Spinal cord (tissue), 10 donors: ENCODE results near the gene SLC25A18. TPM values are rescaled to one million over a fixed set of nuclear protein-coding genes. Genes with fewer than 3 reads are reported as not detected.
A peak's percentile ranks its signal among the peaks of the same experiment; 100 is the strongest.
"Not testable (repeated sequence)": the region's sequence is repeated elsewhere in the genome, so short reads cannot be mapped to it uniquely, and the experiment has no call there.

Source experiments
- DNase-seq, 6 donors: peaks; one replicate each; pipeline versions ENCODE4 v3.0.0 to v3.0.0-alpha.2; 2013 to 2015; ENCODE audit warnings: low spot score in 6 of 6, low read depth in 4 of 6
- H3K27ac ChIP-seq: one replicate; pipeline ENCODE4 v1.5.1; 2013; ENCODE audit warnings: low read depth, low read length, control low read depth
- H3K27me3 ChIP-seq: one replicate; pipeline ENCODE4 v1.6.1; 2013; ENCODE audit warnings: low read length; ENCODE audit not compliant: control insufficient read depth, insufficient read depth
- H3K36me3 ChIP-seq: one replicate; pipeline ENCODE4 v1.6.1; 2013; ENCODE audit warnings: low read length; ENCODE audit not compliant: control insufficient read depth, insufficient read depth
- H3K4me1 ChIP-seq: one replicate; pipeline ENCODE4 v1.6.1; 2013; ENCODE audit warnings: low read length; ENCODE audit not compliant: control insufficient read depth, insufficient read depth
- H3K4me3 ChIP-seq: one replicate; pipeline ENCODE4 v1.5.1; 2013; ENCODE audit warnings: low read depth, low read length, control low read depth
- H3K9me3 ChIP-seq: one replicate; pipeline ENCODE4 v1.6.1; 2013; ENCODE audit warnings: low read length; ENCODE audit not compliant: control insufficient read depth, insufficient read depth
- WGBS: methylation state at CpG from one replicate; pipeline ENCODE4 v1.1.5; 2013; ENCODE audit warnings: missing lambda C conversion rate; ENCODE audit not compliant: insufficient coverage; 5-methylcytosine and 5-hydroxymethylcytosine counted together
- long read RNA-seq, 4 donors: transcript quantifications; one replicate each; lab custom pipeline, GENCODE V29; 2026
- polyA plus RNA-seq, 2 donors: library from polyadenylated mRNA; unstranded; fragments of 120-200 nt; gene quantifications; one replicate each; pipeline ENCODE4 v1.2.1, GENCODE V29; 2013; ENCODE audit not compliant: insufficient read length in 2 of 2
- total RNA-seq, 2 donors: library from RNA; depleted of rRNA in 1 of 2; stranded (reverse); fragments of 120-200 nt in 1 of 2; fragments of >200 nt in 1 of 2; gene quantifications; one replicate each; pipeline versions ENCODE4 v1.2.3 to v1.2.4, GENCODE V29; 2013 to 2014
- donor health status: healthy.

Gene SLC25A18
- 10 to 100 TPM; 13.1 to 14.0 TPM for total RNA-seq
- polyA plus RNA-seq, result 10 to 100 TPM; 28.8 to 32.6 TPM
- long read RNA-seq, donor 1, transcript SLC25A18-201 (11 exons, 2,244 nt), result major isoform, 5 of 144 reads
- long read RNA-seq, donor 1, partial matches to known transcripts, result 31 of 144 reads
- long read RNA-seq, donor 1, other reads (novel, unspliced or antisense), result 108 of 144 reads
- long read RNA-seq, donor 2, partial matches to known transcripts, result 0 of 2 reads
- long read RNA-seq, donor 2, other reads (novel, unspliced or antisense), result 0 of 2 reads
- long read RNA-seq, donor 3, partial matches to known transcripts, result 8 of 10 reads
- long read RNA-seq, donor 3, other reads (novel, unspliced or antisense), result 0 of 10 reads
- long read RNA-seq, donor 4, result 0 reads

GRCh38 chr22:17562906-17563870, at the start of gene SLC25A18:
TSS of gene SLC25A18 (plus strand) at chr22:17563498. CDS start at chr22:17579945, 16,447 bp downstream.
- peak within 1 kb of the TSS; percentile 83 for H3K27ac ChIP-seq
- 21% methylated on average over 13 of the region's 17 CpGs for WGBS
- peak in 3 of 6 donors; percentile 73 to 88 (median 83) for DNase-seq

GRCh38 chr22:17513612-17514011, 49.7 kb upstream of the SLC25A18 start:
- Histone ChIP-seq H3K27me3 (no peaks in the 10 kb centered on the region), H3K27ac (no peak overlapping the region), H3K9me3 (no peaks in the 10 kb centered on the region), H3K4me1 (no peaks in the 10 kb centered on the region), H3K36me3 (peaks cover 14% of the 10 kb centered on the region), H3K4me3 (no peak overlapping the region)
- no peak for DNase-seq
- WGBS, result 57% methylated on average over 1 of the region's 2 CpGs

More at GRCh38 chr22:17562906-17563870, at the start of gene SLC25A18:
- peaks cover 7% of the 10 kb centered on the region for H3K36me3 ChIP-seq
- H3K4me3 ChIP-seq, result peak within 1 kb of the TSS; percentile 7
- H3K27me3 ChIP-seq, result no peaks in the 10 kb centered on the region
- H3K4me1 ChIP-seq, result peaks cover 35% of the 10 kb centered on the region
- H3K9me3 ChIP-seq, result no peaks in the 10 kb centered on the region

- DNase-seq, result no peak
- Histone ChIP-seq H3K27ac (no peak overlapping the region), H3K4me3 (no peak overlapping the region), H3K27me3 (no peaks in the 10 kb centered on the region), H3K4me1 (no peaks in the 10 kb centered on the region), H3K9me3 (no peaks in the 10 kb centered on the region), H3K36me3 (peaks cover 14% of the 10 kb centered on the region)
- 89% methylated on average over 4 of the region's 7 CpGs for WGBS
These were observed 49.2 kb upstream of the SLC25A18 start for GRCh38 chr22:17514084-17514483.

- DNase-seq, result peak in 1 of 6 donors; percentile 14
- no peaks in the 10 kb centered on the region for H3K4me1 ChIP-seq
- no peak overlapping the region for H3K4me3 ChIP-seq
- 64% methylated on average over 3 of the region's 3 CpGs for WGBS
- H3K27ac ChIP-seq, result no peak overlapping the region
- H3K27me3 ChIP-seq, result no peaks in the 10 kb centered on the region
- peaks cover 8% of the 10 kb centered on the region for H3K36me3 ChIP-seq
- H3K9me3 ChIP-seq, result no peaks in the 10 kb centered on the region
These were observed 44.9 kb upstream of the SLC25A18 start for GRCh38 chr22:17518406-17518805.

- not testable (repeated sequence) for H3K4me1 ChIP-seq, H3K27ac ChIP-seq, H3K9me3 ChIP-seq, H3K4me3 ChIP-seq, DNase-seq, H3K27me3 ChIP-seq
- no CpG with 5 or more reads among the region's 1 CpG for WGBS
- H3K36me3 ChIP-seq, result peaks cover 17% of the 10 kb centered on the region
These were observed 41.3 kb upstream of the SLC25A18 start for GRCh38 chr22:17521971-17522370.

GRCh38 chr22:17523925-17524324, 39.4 kb upstream of the SLC25A18 start:
- no peak for DNase-seq
- no peaks in the 10 kb centered on the region for H3K9me3 ChIP-seq
- peaks cover 28% of the 10 kb centered on the region for H3K36me3 ChIP-seq
- WGBS, result 97% methylated on average over 7 of the region's 10 CpGs
- no peaks in the 10 kb centered on the region for H3K27me3 ChIP-seq
- H3K27ac ChIP-seq, result no peak overlapping the region
- H3K4me3 ChIP-seq, result no peak overlapping the region
- no peaks in the 10 kb centered on the region for H3K4me1 ChIP-seq

- WGBS, result 45% methylated on average over 4 of the region's 5 CpGs
- no peaks in the 10 kb centered on the region for H3K27me3 ChIP-seq
These were observed 27.0 kb upstream of the SLC25A18 start for GRCh38 chr22:17536269-17536668.

GRCh38 chr22:17537155-17537554, 26.1 kb upstream of the SLC25A18 start:
- Histone ChIP-seq H3K27ac (no peak overlapping the region), H3K4me3 (no peak overlapping the region), H3K27me3 (no peaks in the 10 kb centered on the region), H3K36me3 (peaks cover 13% of the 10 kb centered on the region), H3K4me1 (peaks cover 11% of the 10 kb centered on the region), H3K9me3 (no peaks in the 10 kb centered on the region)
- no peak for DNase-seq
- no CpG with 5 or more reads among the region's 2 CpGs for whole genome bisulfite sequencing

More at GRCh38 chr22:17536269-17536668, 27.0 kb upstream of the SLC25A18 start:
- no peaks in the 10 kb centered on the region for H3K9me3 ChIP-seq
- no peak overlapping the region for H3K4me3 ChIP-seq
- peak; percentile 17 to 98 (median 52) for DNase-seq
- H3K4me1 ChIP-seq, result peaks cover 11% of the 10 kb centered on the region
- peaks cover 7% of the 10 kb centered on the region for H3K36me3 ChIP-seq
- no peak overlapping the region for H3K27ac ChIP-seq

- 89% methylated on average over 12 of the region's 15 CpGs for WGBS
- no peak for DNase-seq
- Histone ChIP-seq H3K4me1 (peaks cover 11% of the 10 kb centered on the region), H3K27ac (no peak overlapping the region), H3K27me3 (no peaks in the 10 kb centered on the region), H3K4me3 (no peak overlapping the region), H3K36me3 (peaks cover 32% of the 10 kb centered on the region), H3K9me3 (no peaks in the 10 kb centered on the region)
These were observed 22.8 kb upstream of the SLC25A18 start for GRCh38 chr22:17540481-17540880.
